Karpas-422 (cell line): ENCODE measurements around the gene RAI14. TPM values are rescaled to one million over a fixed set of nuclear protein-coding genes. Genes with fewer than 3 reads are reported as not detected.

ENCODE experiments used
- DNase-seq: peaks from one replicate; pipeline ENCODE4 v3.0.0-alpha.2; 2015
- H2AFZ ChIP-seq: fragments of 200-600 bp; sonication (generic); 2 replicates; pipeline ENCODE4 v1.6.1; 2014; ENCODE audit warnings: antibody characterized with exemption, low read length, mixed read lengths
- H3K27ac ChIP-seq: fragments of 200-600 bp; sonication (generic); 2 replicates; pipeline ENCODE4 v1.5.1; 2014; ENCODE audit warnings: mild to moderate bottlenecking, low read length, moderate library complexity
- H3K27me3 ChIP-seq: fragments of 200-600 bp; sonication (generic); 2 replicates; pipeline ENCODE4 v1.6.1; 2014; ENCODE audit warnings: low read length, mixed read lengths
- H3K36me3 ChIP-seq: fragments of 200-600 bp; sonication (generic); 2 replicates; pipeline ENCODE4 v1.6.1; 2014; ENCODE audit warnings: low read length, mixed read lengths; ENCODE audit not compliant: insufficient read depth
- H3K4me1 ChIP-seq: fragments of 200-600 bp; sonication (generic); 2 replicates; pipeline ENCODE4 v1.6.1; 2014; ENCODE audit warnings: mild to moderate bottlenecking, low read length, mixed read lengths
- H3K4me2 ChIP-seq: fragments of 200-600 bp; sonication (generic); 2 replicates; pipeline ENCODE4 v1.6.1; 2014; ENCODE audit warnings: low read length, low read depth, mild to moderate bottlenecking; ENCODE audit not compliant: poor library complexity, severe bottlenecking
- H3K4me3 ChIP-seq: fragments of 200-600 bp; sonication (generic); 2 replicates; pipeline ENCODE4 v1.5.1; 2014; ENCODE audit warnings: mild to moderate bottlenecking, antibody characterized with exemption, low read length, mixed read lengths
- H3K79me2 ChIP-seq: fragments of 200-600 bp; sonication (generic); 2 replicates; pipeline ENCODE4 v1.6.1; 2014; ENCODE audit warnings: mild to moderate bottlenecking, low read length, mixed read lengths
- H3K9ac ChIP-seq: fragments of 200-600 bp; sonication (generic); 2 replicates; pipeline ENCODE4 v1.6.0; 2014; ENCODE audit warnings: low read length
- H3K9me2 ChIP-seq: fragments of 200-600 bp; sonication (generic), shearing (Covaris generic); replicated peaks from 2 replicates; pipeline ENCODE4 v1.6.0; 2014; ENCODE audit warnings: mild to moderate bottlenecking, low read length, moderate library complexity; ENCODE audit not compliant: insufficient read depth
- H3K9me3 ChIP-seq: fragments of 300-700, 200-600 bp; sonication (generic); 2 replicates; pipeline ENCODE4 v1.6.1; 2014; ENCODE audit warnings: low read length, mixed read lengths
- H4K20me1 ChIP-seq: fragments of 200-600 bp; sonication (generic); 2 replicates; pipeline ENCODE4 v1.6.1; 2014; ENCODE audit warnings: mild to moderate bottlenecking, antibody characterized with exemption, low read length, low read depth; ENCODE audit not compliant: insufficient read depth
- total RNA-seq: library from RNA; depleted of rRNA; stranded (reverse); fragments of >200 nt; shearing (Covaris generic); gene quantifications from 2 replicates; pipeline ENCODE4 v1.2.3, GENCODE V29; 2014; ENCODE audit warnings: low replicate concordance

RAI14 gene
- total RNA-seq, 1 experiment from 2014 or later, result not detected

DNA sequence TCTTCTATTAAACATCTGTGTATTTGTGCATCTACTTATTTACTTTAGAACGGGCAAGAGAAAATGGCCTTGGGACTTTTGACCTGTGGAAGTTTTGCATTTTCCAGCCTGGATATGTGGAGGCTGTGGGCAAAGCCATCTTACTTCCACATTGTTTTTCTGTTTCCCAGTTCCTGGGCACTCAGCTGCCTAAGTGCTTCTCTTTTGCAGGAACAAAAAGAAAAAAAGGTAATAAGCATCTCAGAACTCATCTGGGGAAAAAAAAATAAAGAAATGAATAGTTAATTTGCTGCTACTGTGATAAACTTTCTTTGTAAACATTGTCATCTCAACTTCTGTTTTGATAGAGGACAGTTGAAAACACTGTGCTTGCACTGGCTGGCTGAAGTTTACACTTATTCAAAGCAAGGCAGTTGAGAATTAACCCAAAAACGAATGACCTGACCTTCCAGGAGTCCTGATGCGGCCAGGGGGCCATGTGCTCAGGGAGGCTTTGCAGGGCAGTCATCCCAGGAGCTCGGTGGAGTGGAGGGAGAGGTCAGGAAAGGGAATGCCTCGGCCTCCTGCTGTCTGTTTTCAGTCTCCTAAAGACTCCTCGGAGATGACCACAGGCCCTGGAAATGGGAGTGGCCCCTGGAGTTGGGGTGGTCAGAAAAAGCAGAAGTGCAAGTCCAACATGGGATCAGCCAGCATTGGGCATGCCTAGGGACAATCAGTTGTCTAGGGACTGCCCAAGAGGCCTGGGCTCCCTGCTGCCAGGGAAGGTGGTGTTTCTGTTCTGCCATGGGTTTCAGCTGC, 75.5 kb downstream of the RAI14 start:
- no peaks in the 10 kb centered on the region for H4K20me1 ChIP-seq
- H3K4me2 ChIP-seq, result no peak overlapping the region
- H3K4me3 ChIP-seq, result no peak overlapping the region
- H3K27ac ChIP-seq, result no peak overlapping the region
- H3K4me1 ChIP-seq, result no peaks in the 10 kb centered on the region
- no peaks in the 10 kb centered on the region for H3K9me3 ChIP-seq
- no peaks in the 10 kb centered on the region for H3K36me3 ChIP-seq
- no peak overlapping the region for H2AFZ ChIP-seq
- no peak overlapping the region for H3K9ac ChIP-seq
- H3K9me2 ChIP-seq, result no peaks in the 10 kb centered on the region
- H3K79me2 ChIP-seq, result no peaks in the 10 kb centered on the region
- no peaks in the 10 kb centered on the region for H3K27me3 ChIP-seq
- no peak for DNase-seq

DNA sequence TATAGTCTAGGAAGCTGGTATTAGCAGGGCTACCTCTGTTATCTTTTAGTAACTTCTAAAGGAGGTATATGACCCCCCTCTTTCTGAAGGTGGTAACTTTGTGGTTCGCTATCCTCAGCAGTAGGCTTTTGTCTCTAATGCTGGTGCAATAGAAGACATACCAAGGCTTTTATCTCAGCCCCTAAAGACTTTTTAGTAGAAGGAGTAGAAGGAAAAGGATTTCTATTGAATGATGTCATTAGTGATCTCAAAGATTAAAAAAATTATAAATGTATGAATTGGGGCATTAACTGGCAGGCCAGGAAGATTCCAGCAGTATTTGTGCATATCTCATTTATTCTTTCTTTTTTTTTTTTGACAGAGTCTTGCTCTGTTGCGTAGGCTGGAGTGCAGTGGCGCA, 78.2 kb downstream of the RAI14 start:
- Histone ChIP-seq H3K4me2 (no peak overlapping the region), H4K20me1 (no peaks in the 10 kb centered on the region), H3K79me2 (no peaks in the 10 kb centered on the region), H3K9me2 (no peaks in the 10 kb centered on the region), H3K27me3 (no peaks in the 10 kb centered on the region), H3K27ac (no peak overlapping the region), H3K36me3 (no peaks in the 10 kb centered on the region), H3K9me3 (no peaks in the 10 kb centered on the region), H2AFZ (no peak overlapping the region), H3K4me1 (no peaks in the 10 kb centered on the region), H3K9ac (no peak overlapping the region), H3K4me3 (no peak overlapping the region)
- DNase-seq, result no peak

DNA sequence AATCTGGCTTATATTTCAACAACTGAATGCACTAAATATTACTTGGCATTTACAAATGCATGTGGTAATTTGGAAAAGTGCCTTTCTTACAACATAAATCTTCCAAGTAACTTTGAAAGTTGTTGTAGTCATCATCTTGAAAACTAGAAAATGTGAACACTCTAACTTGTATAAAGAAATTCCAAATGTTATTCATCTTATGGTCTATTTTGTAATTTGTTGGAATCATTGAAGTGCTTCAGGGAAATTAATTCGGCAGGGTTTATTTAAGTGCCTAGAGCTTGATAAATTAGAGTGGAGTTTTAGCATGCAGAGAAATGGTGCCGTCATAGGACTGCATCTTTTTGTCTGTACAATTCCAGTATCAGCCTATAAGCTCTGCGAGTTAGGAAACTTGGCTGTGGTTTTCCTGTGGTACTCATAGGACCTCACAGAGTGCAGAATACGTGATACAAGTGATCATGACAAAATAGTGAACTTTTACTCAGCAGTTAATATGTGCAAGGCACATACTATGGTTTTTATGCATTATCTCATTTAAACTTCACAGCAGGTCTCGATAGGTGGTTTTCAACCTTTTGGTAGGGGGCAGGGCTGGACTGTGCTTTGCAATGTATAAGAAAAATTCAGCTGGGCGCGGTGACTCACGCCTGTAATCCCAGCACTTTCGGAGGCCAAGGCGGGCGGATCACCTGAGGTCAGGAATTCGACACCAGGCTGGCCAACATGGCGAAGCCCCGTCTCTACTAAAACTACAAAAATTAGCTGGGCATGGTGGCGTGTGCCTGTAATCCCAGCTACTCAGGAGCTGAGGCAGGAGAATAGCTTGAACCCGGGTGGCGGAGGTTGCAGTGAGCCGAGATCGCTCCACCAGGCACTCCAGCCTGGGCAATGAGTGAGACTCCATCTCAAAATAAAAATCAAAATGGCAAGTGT, 79.6 kb downstream of the RAI14 start:
- Histone ChIP-seq H3K27me3 (no peaks in the 10 kb centered on the region), H3K36me3 (no peaks in the 10 kb centered on the region), H3K79me2 (no peaks in the 10 kb centered on the region), H4K20me1 (no peaks in the 10 kb centered on the region), H3K27ac (no peak overlapping the region), H2AFZ (no peak overlapping the region), H3K4me3 (no peak overlapping the region), H3K4me1 (no peaks in the 10 kb centered on the region), H3K9me2 (no peaks in the 10 kb centered on the region), H3K9ac (no peak overlapping the region), H3K4me2 (no peak overlapping the region), H3K9me3 (no peaks in the 10 kb centered on the region)
- no peak for DNase-seq

DNA sequence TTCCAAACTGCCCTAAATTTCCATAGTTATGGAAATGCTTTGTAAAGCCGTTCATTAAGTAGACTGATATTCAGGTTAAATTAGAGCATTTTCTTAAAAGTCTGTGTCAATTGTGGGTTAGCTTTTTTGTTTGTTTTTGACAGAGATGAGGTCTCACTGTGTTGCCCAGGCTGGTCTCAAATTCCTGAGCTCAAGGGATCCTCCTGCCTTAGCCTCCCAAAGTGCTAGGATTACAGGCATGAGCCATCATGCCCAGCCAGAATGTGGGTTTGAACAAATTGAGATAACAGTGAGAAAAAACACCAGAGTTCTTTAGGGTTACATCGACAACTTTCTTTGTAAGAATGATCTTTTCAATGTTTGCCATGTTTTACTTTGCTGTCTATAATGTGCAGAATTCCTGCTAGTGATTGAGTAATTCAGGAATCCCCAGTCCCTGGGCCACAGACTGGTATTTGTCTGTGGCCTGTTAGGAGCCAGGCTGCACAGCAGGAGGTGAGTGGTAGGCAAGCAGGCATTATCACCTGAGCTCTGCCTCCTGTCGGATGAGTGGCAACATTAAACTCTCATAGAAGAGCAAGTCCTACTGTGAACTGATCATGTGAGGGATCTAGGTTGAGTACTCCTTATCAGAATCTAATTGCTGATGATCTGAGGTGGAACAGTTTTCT, 80.5 kb downstream of the RAI14 start:
- no peaks in the 10 kb centered on the region for H3K36me3 ChIP-seq
- no peak for DNase-seq
- H3K9me3 ChIP-seq, result no peaks in the 10 kb centered on the region
- H4K20me1 ChIP-seq, result no peaks in the 10 kb centered on the region
- no peak overlapping the region for H3K9ac ChIP-seq
- H3K4me1 ChIP-seq, result no peaks in the 10 kb centered on the region
- no peaks in the 10 kb centered on the region for H3K27me3 ChIP-seq
- no peaks in the 10 kb centered on the region for H3K9me2 ChIP-seq
- H3K27ac ChIP-seq, result no peak overlapping the region
- H3K79me2 ChIP-seq, result no peaks in the 10 kb centered on the region
- H3K4me3 ChIP-seq, result no peak overlapping the region
- H3K4me2 ChIP-seq, result no peak overlapping the region
- no peak overlapping the region for H2AFZ ChIP-seq

DNA sequence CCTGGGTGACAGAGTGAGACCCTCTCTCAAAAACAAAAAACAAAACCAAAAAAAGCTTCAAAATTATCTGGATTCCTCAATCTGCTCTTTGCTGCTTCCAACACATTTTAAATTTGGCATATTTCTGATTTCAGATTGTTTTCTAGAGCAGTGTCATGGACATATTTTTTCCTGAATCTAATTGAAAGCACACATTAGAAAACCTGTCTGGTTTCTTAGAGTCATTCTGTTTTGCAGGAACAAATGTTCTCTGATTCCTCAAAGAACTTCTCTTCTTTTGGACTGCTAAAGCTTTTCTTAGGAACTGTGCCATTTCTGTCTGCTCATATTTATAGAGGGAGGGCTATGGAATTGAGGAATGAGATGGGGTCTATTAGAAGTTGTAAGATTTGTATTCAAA, 81.6 kb downstream of the RAI14 start:
- Histone ChIP-seq H3K79me2 (no peaks in the 10 kb centered on the region), H3K36me3 (no peaks in the 10 kb centered on the region), H3K4me2 (no peak overlapping the region), H3K4me1 (no peaks in the 10 kb centered on the region), H3K9ac (no peak overlapping the region), H3K27ac (no peak overlapping the region), H2AFZ (no peak overlapping the region), H3K4me3 (no peak overlapping the region), H3K9me3 (no peaks in the 10 kb centered on the region), H3K27me3 (no peaks in the 10 kb centered on the region), H3K9me2 (no peaks in the 10 kb centered on the region), H4K20me1 (no peaks in the 10 kb centered on the region)
- no peak for DNase-seq

DNA sequence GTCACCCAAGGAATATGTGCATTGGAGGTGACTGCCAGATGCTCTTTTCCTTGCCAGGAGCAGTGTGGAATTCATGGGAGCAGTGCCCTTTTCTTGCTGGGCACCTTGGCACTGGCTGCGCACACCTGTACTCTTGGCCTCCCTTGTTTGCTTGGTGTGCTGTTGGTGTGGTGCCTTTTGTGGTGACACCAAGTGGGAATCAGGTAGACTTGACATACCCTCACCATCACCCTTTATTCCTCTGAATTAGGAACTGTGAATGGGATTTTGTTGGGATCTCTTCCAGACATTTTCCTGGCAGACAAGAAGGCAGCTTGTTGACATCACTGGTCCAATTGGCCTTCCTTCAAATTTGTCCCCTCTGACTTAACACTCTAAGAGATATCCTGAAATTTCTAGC, 82.3 kb downstream of the RAI14 start:
- Histone ChIP-seq H3K36me3 (no peaks in the 10 kb centered on the region), H3K79me2 (no peaks in the 10 kb centered on the region), H3K9me2 (no peaks in the 10 kb centered on the region), H3K9ac (no peak overlapping the region), H3K4me3 (no peak overlapping the region), H3K27me3 (no peaks in the 10 kb centered on the region), H3K4me1 (no peaks in the 10 kb centered on the region), H2AFZ (no peak overlapping the region), H4K20me1 (no peaks in the 10 kb centered on the region), H3K27ac (no peak overlapping the region), H3K4me2 (no peak overlapping the region), H3K9me3 (no peaks in the 10 kb centered on the region)
- DNase-seq, result no peak

DNA sequence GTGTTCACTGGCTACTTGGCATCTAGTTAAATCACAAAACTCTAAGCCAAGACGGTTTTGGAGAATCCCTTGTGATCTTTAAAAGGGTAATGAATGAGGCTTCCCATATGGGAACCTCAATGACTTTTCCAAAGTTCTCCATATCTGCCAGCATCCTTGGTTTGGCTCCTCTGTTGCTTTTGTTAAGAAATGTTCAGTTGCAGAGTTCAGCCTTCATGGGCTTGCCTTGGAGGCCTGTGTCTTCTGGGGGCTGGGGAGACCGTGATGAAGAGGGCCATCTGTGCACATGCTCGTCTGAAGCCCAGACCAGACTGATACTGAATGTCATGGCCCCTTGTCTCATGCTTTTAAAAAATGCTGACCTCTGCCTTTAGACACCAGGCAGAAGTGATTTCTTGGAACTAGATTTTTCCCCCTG, 84.3 kb downstream of the RAI14 start:
- no peaks in the 10 kb centered on the region for H3K79me2 ChIP-seq
- DNase-seq, result no peak

DNA sequence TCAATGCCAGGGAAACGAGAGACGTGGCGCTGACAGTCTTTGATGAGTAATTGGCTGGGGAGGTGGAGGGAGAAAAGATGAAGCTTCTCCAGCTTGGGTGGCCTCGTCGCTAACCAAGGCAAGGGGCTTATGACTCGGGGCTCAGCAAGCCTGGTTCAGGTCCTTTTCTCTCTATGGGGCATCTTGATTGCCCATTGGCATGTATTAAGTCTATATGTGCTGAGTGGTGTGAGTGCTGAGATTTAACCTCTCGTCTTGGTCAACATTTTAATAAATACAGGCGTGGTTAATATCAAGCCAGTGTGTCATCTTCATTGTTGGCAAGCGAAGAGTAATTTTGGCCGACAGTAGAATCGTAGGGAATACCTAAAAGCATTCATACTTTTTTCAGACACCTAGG, 85.9 kb downstream of the RAI14 start:
- H3K4me1 ChIP-seq, result no peaks in the 10 kb centered on the region
- no peaks in the 10 kb centered on the region for H3K9me2 ChIP-seq
- H3K27ac ChIP-seq, result no peak overlapping the region
- H3K9ac ChIP-seq, result no peak overlapping the region
- no peak for DNase-seq
- no peak overlapping the region for H3K4me2 ChIP-seq
- H2AFZ ChIP-seq, result no peak overlapping the region
- no peaks in the 10 kb centered on the region for H4K20me1 ChIP-seq
- H3K9me3 ChIP-seq, result no peaks in the 10 kb centered on the region
- no peak overlapping the region for H3K4me3 ChIP-seq
- H3K79me2 ChIP-seq, result no peaks in the 10 kb centered on the region
- no peaks in the 10 kb centered on the region for H3K36me3 ChIP-seq
- no peaks in the 10 kb centered on the region for H3K27me3 ChIP-seq

More for the DNA sequence above, 84.3 kb downstream of the RAI14 start:
- Histone ChIP-seq H3K4me3 (no peak overlapping the region), H4K20me1 (no peaks in the 10 kb centered on the region), H3K27ac (no peak overlapping the region), H3K4me2 (no peak overlapping the region), H3K4me1 (no peaks in the 10 kb centered on the region), H3K36me3 (no peaks in the 10 kb centered on the region), H3K27me3 (no peaks in the 10 kb centered on the region), H2AFZ (no peak overlapping the region), H3K9ac (no peak overlapping the region), H3K9me3 (no peaks in the 10 kb centered on the region), H3K9me2 (no peaks in the 10 kb centered on the region)
